NCI-H82 treated with DMSO at 0.1 percent for 48 hours (cell line): ENCODE measurements around the gene PDE4D.

Experiments used
- DNase-seq: peaks from one replicate; lab custom pipeline; 2025; ENCODE audit not compliant: unreplicated experiment; lab: John Stamatoyannopoulos, UW

Gene PDE4D

DNA sequence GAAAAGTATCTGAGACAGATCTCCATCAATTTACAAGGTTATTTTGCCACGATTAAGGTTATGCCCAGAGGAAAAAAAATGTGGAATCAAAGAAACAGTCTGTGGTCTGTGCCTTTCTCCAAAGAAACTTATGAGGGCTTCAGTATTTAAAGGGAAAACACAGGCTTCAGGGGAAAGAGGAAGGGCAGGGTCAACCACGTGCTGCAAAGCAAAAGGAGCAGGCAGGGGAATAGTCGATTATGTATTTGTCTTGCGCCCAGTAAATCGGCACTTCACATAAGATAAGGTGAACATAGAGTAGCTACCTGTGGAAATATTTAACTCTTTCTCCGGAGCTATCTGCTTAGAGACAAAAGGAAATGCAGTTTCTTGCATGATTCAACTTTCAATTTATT lies 967.0 kb downstream of the PDE4D start:
- DNase-seq, result no peak

DNA sequence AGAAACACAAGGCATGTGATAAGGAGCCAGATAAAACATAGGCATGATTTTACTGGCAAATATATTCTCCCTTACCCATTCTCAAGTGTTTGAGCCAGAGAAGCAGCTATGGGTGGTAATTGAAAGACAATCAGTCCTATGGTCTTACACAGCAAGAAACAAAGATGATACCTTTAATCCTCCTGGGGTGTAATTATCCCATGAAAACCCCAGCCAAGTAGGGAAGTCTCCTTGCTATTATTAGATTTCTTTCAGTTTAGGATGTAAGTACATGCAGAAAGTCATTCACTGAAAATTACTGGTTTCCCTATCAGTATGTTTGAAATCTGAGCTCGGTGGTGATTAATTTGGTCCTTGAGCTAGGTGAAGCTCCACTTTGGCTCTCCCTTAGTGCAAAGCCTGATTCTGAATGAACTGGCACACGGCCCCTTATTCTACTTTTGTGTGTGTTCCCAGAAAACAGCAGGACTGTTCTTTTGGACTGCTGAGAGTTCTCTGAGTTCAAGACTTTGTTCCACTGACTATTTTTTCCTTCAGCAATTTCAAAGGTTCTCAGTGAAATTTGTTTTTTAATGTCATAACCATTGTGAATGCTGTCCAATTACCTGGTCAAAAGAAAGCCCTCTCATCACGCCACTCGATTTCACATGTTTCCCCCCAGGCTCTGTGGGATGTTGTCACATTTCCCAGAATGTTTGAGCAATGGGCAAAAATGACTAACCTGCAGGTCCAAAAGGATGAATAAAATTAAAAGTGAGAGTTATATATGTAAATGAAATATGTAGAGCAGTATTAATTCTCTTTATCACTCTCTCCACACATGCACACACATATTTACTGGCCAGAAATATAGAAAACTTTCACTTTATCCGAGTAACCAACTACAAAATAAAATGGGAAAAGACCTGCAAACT lies 967.6 kb downstream of the PDE4D start:
- DNase-seq, result peak; percentile 27

GRCh38 chr5:58924306-58924705 lies 969.2 kb downstream of the PDE4D start:
- DNase-seq, result no peak

DNA sequence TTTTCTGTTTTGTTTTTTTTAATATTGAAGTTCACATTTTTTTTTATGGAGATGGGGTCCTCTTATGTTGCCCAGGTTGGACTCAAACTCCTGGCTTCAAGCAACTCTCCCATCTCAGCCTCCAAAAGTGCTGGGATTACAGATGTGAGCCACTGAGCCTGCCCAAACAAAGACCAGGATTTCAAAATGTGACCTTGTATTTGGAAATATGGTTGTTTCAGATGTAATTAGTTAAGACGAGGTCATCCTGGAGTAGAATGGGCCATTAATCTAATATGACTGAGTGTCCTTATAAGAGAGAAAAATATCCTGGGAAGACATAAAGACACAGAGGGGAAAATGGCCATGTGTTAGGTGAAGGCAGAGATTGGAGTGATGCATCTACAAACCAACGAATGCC lies 970.2 kb downstream of the PDE4D start:
- no peak for DNase-seq

GRCh38 chr5:58922461-58923171 lies 970.9 kb downstream of the PDE4D start:
- no peak for DNase-seq

DNA sequence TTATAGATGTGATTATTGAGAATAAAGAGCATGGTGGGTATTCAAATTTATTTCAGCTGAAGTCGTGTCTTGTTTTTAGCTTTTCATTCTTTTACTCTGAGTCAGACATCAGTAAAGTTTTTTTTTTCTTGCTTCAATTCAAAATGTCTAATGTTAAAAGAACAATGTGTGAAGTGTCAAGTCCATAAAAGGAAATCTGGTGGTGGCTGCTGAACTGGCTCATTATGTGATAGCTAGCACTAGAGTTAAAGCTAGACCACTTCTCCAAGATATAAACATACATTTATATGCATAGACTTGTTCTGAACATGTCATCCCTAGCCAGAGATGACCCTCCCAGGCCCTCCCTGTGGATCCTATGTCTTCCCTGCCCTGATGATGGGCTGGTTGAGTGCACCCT lies 972.4 kb downstream of the PDE4D start:
- no peak for DNase-seq

DNA sequence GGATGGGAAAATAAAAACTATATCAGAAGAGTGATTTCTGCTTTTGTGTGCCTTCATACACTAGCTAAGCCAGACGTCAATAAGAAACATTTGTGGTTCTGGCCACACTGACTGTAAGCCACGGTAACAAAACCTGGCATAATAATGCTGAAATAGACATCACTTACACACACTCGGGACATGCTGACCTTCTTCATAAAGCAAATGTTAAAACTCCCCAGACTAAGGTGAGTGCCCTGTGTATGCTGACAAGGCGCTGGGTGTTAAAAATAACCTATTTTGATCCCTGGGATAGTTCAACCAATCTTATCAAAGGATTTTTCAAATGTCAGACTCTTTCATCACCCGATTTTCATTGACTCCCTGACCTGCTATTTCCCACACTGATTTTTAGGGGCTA lies 973.7 kb downstream of the PDE4D start:
- DNase-seq, result no peak
